Measurements from ENCODE around the gene SPSB4.

GRCh38 chr3:141150081-141150830 lies 99.1 kb downstream of the SPSB4 start:
- TF ChIP-seq EP300 (IDR thresholded peaks at IDR 0.05; ENCODE audit: borderline replicate concordance in 1 of 2, control insufficient read depth in 1 of 2, low read depth in 2 of 2, low read length in 2 of 2) (no peak), SRF (IDR thresholded peaks at IDR 0.05; ENCODE audit: low read depth in 2 of 2, low read length in 2 of 2) (no peak), JUND (IDR thresholded peaks at IDR 0.05; ENCODE audit: low read depth, low read length) (no peak), POLR2A (IDR thresholded peaks at IDR 0.05; ENCODE audit: low read depth, low read length) (no peak)
- TF ChIP-seq, protein P1, sequence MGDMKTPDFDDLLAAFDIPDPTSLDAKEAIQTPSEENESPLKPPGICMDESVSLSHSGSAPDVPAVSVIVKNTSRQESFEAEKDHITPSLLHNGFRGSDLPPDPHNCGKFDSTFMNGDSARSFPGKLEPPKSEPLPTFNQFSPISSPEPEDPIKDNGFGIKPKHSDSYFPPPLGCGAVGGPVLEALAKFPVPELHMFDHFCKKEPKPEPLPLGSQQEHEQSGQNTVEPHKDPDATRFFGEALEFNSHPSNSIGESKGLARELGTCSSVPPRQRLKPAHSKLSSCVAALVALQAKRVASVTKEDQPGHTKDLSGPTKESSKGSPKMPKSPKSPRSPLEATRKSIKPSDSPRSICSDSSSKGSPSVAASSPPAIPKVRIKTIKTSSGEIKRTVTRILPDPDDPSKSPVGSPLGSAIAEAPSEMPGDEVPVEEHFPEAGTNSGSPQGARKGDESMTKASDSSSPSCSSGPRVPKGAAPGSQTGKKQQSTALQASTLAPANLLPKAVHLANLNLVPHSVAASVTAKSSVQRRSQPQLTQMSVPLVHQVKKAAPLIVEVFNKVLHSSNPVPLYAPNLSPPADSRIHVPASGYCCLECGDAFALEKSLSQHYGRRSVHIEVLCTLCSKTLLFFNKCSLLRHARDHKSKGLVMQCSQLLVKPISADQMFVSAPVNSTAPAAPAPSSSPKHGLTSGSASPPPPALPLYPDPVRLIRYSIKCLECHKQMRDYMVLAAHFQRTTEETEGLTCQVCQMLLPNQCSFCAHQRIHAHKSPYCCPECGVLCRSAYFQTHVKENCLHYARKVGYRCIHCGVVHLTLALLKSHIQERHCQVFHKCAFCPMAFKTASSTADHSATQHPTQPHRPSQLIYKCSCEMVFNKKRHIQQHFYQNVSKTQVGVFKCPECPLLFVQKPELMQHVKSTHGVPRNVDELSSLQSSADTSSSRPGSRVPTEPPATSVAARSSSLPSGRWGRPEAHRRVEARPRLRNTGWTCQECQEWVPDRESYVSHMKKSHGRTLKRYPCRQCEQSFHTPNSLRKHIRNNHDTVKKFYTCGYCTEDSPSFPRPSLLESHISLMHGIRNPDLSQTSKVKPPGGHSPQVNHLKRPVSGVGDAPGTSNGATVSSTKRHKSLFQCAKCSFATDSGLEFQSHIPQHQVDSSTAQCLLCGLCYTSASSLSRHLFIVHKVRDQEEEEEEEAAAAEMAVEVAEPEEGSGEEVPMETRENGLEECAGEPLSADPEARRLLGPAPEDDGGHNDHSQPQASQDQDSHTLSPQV (IDR thresholded peaks at IDR 0.05), result no peak

Data from GM12878 (cell line).